Activated CD4-positive, alpha-beta T cell treated with anti-CD3 and anti-CD28 coated beads, Interleukin-2, Interleukin-6, amounts not matched to agents 100 ng/mL and 50 ng/mL, durations not matched to agents 16 hours and 8 hours (primary cell): ENCODE measurements around the gene ITPR1.

Experiments used
- DNase-seq: peaks from one replicate; pipeline ENCODE4 v3.0.0-alpha.2; 2020

The ITPR1 gene

GRCh38 chr3:4492208-4493013 is 737 bp upstream of the ITPR1 start:
- peak; percentile 47 for DNase-seq

- peak; percentile 10 for DNase-seq
Measured at GRCh38 chr3:4493941-4494894, 1.1 kb downstream of the ITPR1 start.

DNA sequence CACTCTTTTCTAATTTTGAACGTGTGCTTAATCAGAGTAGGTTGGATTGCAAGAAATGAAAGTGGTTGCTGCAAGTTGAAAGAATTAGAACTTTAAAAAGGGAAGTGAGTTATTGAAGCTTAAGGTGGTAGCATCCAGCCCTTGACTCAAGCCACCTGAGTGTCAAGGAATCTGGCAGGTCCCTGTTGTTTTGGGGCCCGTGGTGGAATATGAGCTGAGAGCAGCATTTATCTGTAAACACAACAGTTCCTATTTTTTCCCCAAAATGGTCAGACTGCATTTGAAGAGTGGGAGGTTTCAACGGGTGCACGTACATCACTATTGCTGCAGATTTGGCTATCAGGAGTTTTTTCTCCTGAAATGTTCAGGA is 1.7 kb downstream of the ITPR1 start:
- peak; percentile 17 for DNase-seq

- no peak for DNase-seq
Measured at GRCh38 chr3:4495294-4496086, 2.3 kb downstream of the ITPR1 start.

GRCh38 chr3:4496087-4496452 is 2.9 kb downstream of the ITPR1 start:
- peak; percentile 22 for DNase-seq

GRCh38 chr3:4497005-4497692 is 4.0 kb downstream of the ITPR1 start:
- DNase-seq = no peak

GRCh38 chr3:4497843-4498324 is 4.7 kb downstream of the ITPR1 start:
- DNase-seq = no peak

- no peak for DNase-seq
Measured at GRCh38 chr3:4498446-4498845, 5.3 kb downstream of the ITPR1 start.

GRCh38 chr3:4501437-4501836 is 8.3 kb downstream of the ITPR1 start:
- no peak for DNase-seq

GRCh38 chr3:4501927-4502326 is 8.8 kb downstream of the ITPR1 start:
- DNase-seq = no peak

GRCh38 chr3:4503050-4503449 is 9.9 kb downstream of the ITPR1 start:
- no peak for DNase-seq

DNA sequence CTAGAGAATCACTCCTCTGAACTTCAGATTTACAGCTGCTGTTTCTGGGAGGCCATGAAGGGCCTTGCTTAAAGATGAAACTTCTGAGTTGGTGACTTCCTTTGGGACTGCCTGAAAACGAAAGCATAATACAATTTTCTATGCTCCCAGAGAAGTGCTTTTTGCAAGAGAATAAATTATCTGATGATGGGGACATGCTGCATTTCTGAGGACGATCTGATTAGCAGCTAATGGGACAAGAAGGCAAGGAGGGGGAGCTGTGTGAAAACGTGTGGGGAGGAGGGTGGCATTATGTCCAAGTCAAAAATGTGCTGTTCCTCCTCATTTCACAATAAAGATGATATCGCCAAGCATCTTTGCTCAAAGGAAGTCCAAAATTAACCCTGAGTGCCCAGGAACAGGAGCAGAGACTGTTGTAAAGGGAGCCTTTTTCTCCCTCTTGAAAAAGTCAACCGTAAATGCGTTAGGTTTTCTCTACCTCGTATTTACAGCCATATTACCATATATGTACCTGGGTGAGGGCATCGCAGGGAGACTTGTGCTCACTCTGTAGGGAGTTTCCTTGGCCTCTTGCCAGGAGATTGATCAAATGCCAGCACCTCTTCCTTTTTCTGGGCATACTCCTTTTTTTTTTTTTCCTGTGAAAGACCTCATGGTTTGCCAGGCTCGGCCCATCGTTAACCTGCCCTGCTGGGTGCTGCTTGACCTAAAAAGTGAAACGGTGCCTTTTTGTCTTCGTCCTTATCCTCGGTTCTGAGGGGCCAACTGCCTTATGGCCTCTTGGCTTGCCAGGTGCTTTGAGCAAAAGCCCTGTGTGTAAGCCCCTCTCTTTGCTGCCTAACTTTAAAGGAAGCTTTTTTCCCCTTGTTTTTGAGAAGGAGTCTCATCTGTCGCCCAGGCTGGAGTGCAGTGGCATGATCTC is 11.5 kb downstream of the ITPR1 start:
- DNase-seq = peak; percentile 35

DNA sequence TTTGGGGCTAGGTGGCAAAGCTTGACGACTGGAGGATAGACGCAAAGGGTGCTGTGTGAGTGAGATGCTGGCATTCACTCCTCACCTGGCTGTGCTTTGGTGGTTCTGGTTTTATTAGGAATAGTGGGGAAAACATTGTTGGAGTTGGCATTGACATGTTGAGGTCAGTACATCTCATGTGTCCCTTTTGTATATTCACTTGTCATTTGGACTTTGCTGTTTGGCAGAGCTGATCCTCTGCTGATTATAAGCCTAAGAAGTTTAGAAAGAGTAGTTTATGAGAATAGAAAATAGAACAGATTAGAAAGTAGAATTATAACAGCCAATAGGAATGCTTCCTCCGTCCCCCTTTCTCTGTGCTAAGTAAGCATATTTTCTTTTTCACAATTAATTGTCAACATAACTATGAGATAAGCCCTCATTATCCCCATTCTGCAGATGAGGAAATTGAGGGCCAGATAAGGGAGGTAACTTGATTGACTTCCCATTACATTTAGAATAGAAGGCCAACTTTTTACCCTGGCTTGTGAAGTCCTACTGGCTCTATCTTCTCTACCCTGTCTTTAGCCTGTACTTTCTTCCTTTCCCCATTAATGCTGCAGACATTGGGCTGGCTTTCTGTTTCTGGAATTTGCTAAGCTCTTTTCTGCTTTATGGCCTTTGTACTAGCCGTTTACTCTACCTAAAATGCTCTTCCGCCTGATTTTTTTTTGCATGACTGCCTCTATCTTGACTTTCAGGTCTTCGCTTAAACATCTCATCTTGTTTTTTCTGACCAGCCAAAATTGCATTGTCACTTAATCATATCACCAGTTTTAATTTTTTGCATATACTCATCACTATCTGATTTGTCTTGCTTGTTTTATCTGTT is 12.8 kb downstream of the ITPR1 start:
- no peak for DNase-seq

- DNase-seq = no peak
Measured at GRCh38 chr3:4506559-4507023, 13.4 kb downstream of the ITPR1 start.

GRCh38 chr3:4507024-4507596 is 14.0 kb downstream of the ITPR1 start:
- DNase-seq = peak; percentile 36

DNA sequence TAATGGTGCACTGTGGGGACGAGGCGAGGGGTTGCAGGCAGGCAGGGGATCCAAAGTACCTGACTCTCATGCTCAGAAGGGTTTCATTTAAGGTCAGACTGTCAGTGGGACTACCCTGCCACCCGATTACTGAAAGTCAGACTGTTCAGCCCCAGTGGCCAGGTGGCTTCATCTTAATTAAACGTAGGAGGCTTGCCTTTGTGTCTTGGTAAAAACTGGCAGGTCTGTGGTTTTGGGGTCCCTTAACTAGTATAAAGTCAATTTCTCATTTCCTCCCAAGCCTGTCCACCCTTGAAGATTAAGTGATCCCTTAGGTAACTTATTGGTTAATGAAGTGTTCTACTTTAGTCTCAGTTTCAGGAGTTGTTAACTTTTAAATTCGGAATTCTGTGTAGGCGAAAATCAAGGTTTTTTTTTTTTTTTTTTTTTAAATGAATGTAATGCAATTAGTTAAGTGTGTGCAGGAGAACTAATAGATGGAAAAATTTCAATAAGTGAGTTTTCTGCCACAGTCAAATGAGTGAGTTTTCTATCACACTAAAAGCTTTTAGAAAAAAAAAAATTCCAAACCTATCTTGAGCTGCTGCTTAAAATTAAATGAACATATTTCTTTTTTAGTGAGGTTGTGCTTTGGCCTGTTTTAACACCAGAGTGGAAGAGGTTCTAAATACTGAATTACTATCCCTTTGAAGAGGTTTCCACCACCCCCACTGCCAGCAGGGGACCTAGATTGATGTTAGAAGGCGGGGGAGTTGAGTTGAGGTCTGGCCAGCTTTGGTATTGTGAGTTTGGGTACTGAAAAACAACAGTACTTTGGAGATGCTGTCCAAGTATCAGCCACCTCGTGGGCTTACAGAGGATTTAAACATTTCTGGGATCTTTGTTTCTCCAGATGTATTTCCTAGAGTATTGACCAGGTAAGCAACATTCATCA is 15.2 kb downstream of the ITPR1 start:
- DNase-seq = peak; percentile 30

DNA sequence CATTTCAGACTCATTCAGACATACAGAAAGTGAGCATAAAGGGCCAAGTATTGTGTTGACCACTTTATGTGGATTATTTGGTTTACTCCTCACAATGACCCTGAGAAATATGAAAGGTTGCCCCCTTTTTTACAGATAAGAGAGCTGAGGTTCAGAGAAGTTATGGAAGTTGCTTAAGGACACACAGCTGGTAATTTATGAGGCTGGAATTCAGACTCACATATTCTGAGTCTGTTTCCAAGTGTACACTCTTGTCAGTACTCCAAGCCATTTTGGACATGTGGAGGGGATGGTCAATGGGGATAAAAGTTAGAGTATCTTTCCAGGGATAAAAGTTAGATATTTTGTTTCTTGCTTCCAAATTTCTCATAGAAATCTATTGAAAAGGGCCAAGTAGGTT is 15.9 kb downstream of the ITPR1 start:
- no peak for DNase-seq

- DNase-seq = no peak
Measured at GRCh38 chr3:4509983-4510755, 17.0 kb downstream of the ITPR1 start.
